NK-92 (cell line): Measurements from ENCODE around the gene CT45A5.
"Not testable (repeated sequence)": the region's sequence is repeated elsewhere in the genome, so short reads cannot be mapped to it uniquely, and the experiment has no call there.

Experiments used
- DNase-seq: peaks from one replicate; lab custom pipeline; 2025; ENCODE audit not compliant: unreplicated experiment; lab: John Stamatoyannopoulos, UW

Gene CT45A5, protein sequence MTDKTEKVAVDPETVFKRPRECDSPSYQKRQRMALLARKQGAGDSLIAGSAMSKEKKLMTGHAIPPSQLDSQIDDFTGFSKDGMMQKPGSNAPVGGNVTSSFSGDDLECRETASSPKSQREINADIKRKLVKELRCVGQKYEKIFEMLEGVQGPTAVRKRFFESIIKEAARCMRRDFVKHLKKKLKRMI

DNA sequence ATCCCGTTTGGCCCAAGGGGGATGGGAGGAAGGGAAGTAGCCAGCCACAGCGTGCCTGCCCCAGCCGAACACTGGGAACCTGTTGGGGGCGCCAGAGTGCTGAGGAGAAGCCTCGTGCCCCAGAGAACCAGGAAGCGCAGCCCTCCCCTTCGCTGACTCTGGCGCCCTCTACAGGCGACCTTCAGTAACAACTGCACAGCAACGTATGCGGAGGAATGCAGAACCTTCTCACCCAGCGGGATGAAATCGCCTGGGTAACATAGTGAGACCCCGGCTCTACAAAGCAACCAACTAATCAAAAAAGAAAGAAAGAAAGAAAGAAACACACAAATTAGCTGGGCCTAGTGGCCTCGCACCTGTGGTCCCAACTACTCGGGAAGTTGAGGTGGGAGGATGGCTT is at the start of gene CT45A5:
Gene CT45A5, minus strand, starts transcription at position 101 of the 400 bp plus-strand sequence. CDS start 3,774 bp downstream, outside the sequence.
- not testable (repeated sequence) for DNase-seq

DNA sequence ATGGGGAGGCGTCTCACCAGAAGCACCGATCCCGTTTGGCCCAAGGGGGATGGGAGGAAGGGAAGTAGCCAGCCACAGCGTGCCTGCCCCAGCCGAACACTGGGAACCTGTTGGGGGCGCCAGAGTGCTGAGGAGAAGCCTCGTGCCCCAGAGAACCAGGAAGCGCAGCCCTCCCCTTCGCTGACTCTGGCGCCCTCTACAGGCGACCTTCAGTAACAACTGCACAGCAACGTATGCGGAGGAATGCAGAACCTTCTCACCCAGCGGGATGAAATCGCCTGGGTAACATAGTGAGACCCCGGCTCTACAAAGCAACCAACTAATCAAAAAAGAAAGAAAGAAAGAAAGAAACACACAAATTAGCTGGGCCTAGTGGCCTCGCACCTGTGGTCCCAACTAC is 34.6 kb upstream of the CT45A5 start, which contains the start of gene CT45A2:
Gene CT45A2, minus strand, starts transcription at position 101 of the 400 bp plus-strand sequence. CDS start 3,747 bp downstream, outside the sequence.
- DNase-seq, result not testable (repeated sequence)

- DNase-seq, result not testable (repeated sequence)
Measured at GRCh38 chrX:135802687-135803086, 17.4 kb upstream of the CT45A5 start, which contains the start of gene CT45A6. CT45A6 (minus strand) TSS chrX:135802787; CDS start chrX:135798993, 3,794 bp downstream.

DNA sequence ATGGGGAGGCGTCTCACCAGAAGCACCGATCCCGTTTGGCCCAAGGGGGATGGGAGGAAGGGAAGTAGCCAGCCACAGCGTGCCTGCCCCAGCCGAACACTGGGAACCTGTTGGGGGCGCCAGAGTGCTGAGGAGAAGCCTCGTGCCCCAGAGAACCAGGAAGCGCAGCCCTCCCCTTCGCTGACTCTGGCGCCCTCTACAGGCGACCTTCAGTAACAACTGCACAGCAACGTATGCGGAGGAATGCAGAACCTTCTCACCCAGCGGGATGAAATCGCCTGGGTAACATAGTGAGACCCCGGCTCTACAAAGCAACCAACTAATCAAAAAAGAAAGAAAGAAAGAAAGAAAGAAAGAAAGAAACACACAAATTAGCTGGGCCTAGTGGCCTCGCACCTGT is 17.2 kb downstream of the CT45A5 start, which contains the start of gene CT45A3:
Gene CT45A3, minus strand, starts transcription at position 101 of the 400 bp plus-strand sequence. CDS start 3,747 bp downstream, outside the sequence.
- not testable (repeated sequence) for DNase-seq

- not testable (repeated sequence) for DNase-seq
Measured at GRCh38 chrX:135744739-135745138, 40.6 kb downstream of the CT45A5 start.

DNA sequence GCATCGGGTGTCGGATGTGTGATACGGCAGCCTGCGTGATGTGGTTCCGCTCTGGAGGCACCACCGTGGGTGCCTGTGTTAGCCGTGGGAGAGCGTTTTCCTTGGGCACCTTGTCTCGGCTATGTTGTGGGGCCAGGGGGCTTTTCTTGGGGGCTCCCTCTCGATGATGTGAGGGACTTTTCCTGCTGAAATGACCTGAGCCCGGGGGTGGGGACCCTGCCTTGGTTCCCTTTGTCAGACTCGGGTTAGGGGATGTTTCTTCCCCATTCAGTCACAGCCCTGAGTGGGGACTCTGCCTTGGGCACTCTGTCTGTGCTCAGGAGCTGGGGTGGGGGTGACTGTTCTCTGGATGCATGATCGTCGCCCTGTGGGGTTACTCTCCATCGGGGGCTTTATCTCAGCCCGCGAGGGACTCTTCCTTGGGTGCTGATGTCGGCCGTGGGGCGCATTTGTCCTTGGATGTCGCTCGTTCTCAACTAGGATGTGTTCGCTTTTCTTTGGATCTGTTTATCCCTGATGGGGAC is 44.0 kb downstream of the CT45A5 start:
- DNase-seq, result no peak

- no peak for DNase-seq
Measured at GRCh38 chrX:135740681-135741149, 44.6 kb downstream of the CT45A5 start.

- DNase-seq, result no peak
Measured at GRCh38 chrX:135737366-135738071, 47.8 kb downstream of the CT45A5 start.

- DNase-seq, result not testable (repeated sequence)
Measured at GRCh38 chrX:135734666-135735065, 50.6 kb downstream of the CT45A5 start.
